Right lobe of liver (tissue), 4 donors: ENCODE results near the gene IL13.

Experiments
- CTCF ChIP-seq, 4 donors: fragments of 200-600 bp in 3 of 4; fragments of 450-650 bp in 1 of 4; IDR thresholded peaks; one replicate each; pipeline versions ENCODE4 v1.5.1 to v1.8.0; 2016 to 2022; ENCODE audit warnings: antibody characterized with exemption in 4 of 4, mild to moderate bottlenecking in 2 of 4
- POLR2A ChIP-seq: fragments of 450-650 bp; IDR thresholded peaks from one replicate; pipeline ENCODE4 v1.6.1; 2017; ENCODE audit warnings: antibody characterized with exemption, mild to moderate bottlenecking
- donor health status: DM: no; HTN: no; CAD: no.
- donor health status: DM: no; HTN: no; CAD: no.
- donor health status: DM: no; HTN: yes; CAD: no.

GRCh38 chr5:132665574-132666080, 7.7 kb downstream of the IL13 start:
- TF ChIP-seq CTCF (IDR thresholded peaks at IDR 0.05) = no peak
- TF ChIP-seq POLR2A = no peak
